HepG2 (cell line): ENCODE data around the gene IPP. TPM values are rescaled to one million over a fixed set of nuclear protein-coding genes. Genes with fewer than 3 reads are reported as not detected.

Source experiments
- ATAC-seq: fragments of 200-7000 bp; cut with Tn5 transposase; 3 replicates; pipeline ENCODE4 v1.9.1; 2020; ENCODE audit warnings: mild to moderate bottlenecking, moderate library complexity
- BruUV-seq: library from RNA; stranded (reverse); fragments of 400-500 nt; replicated peaks from 2 replicates; lab custom pipeline; 2021; lab: Mats Ljungman, UMichigan
- CTCF ChIA-PET: fragments of 300-600 bp; formaldehyde crosslinking; extraction: SDS; loops from one replicate; lab custom pipeline; 2021; ENCODE audit warnings: low total read pairs, inconsistent platforms, low intra/inter-chr PET ratio; lab: Yijun Ruan, JAX
- POLR2A ChIA-PET: fragments of 350-600 bp; sonication (Branson Sonifier 250); formaldehyde crosslinking; loops from one replicate; lab custom pipeline; 2020; ENCODE audit warnings: antibody characterized with exemption, inconsistent platforms; lab: Yijun Ruan, JAX
- DNase-seq: peaks from one replicate; pipeline ENCODE4 v3.0.0-alpha.2; 2015; ENCODE audit warnings: low spot score
- FAIRE-seq: peaks from 3 replicates; lab custom pipeline; 2011; peaks lifted over from hg19 to GRCh38; lab: Jason Lieb, UNC
- H2AFZ ChIP-seq: one replicate; pipeline ENCODE4 v1.6.1; 2011; ENCODE audit warnings: low read length, inconsistent platforms
- H3K27ac ChIP-seq: fragments of 300-600 bp; 3 replicates; pipeline ENCODE4 v1.8.0; 2011; ENCODE audit warnings: mixed run types, mild to moderate bottlenecking, mixed read lengths, low read length, inconsistent platforms; ENCODE audit not compliant: insufficient read depth; ENCODE audit errors: extremely low read length
- H3K27me3 ChIP-seq, 2 experiments: fragments of 200-600 bp in 1 of 2; 2 replicates in 1 of 2; 3 replicates in 1 of 2; pipeline versions ENCODE4 v1.6.0 to v1.8.0; 2011; ENCODE audit warnings: low read length in 2 of 2, mild to moderate bottlenecking in 2 of 2, moderate library complexity in 2 of 2, inconsistent platforms in 1 of 2; ENCODE audit not compliant: insufficient read depth in 2 of 2, control insufficient read depth in 1 of 2
- H3K36me3 ChIP-seq, 2 experiments: fragments of 200-600 bp in 1 of 2; replicated peaks in 1 of 2; 2 replicates in 1 of 2; 3 replicates in 1 of 2; pipeline versions ENCODE4 v1.5.1 to v1.8.0; 2011; ENCODE audit warnings: low read length in 2 of 2, inconsistent platforms in 1 of 2; ENCODE audit not compliant: insufficient read depth in 2 of 2, control insufficient read depth in 1 of 2
- H3K4me1 ChIP-seq: 2 replicates; pipeline ENCODE4 v1.5.1; 2012; ENCODE audit warnings: low read length, inconsistent platforms; ENCODE audit not compliant: insufficient read depth
- H3K4me2 ChIP-seq: 2 replicates; pipeline ENCODE4 v1.6.0; 2011; ENCODE audit warnings: low read depth, low read length, inconsistent platforms
- H3K4me3 ChIP-seq, 3 experiments: fragments of 200-600 bp in 1 of 3; sonication (generic), shearing (Covaris generic) in 1 of 3; replicated peaks in 1 of 3; 2 replicates each; pipeline ENCODE4 v1.5.1; 2011 to 2016; ENCODE audit warnings: low read length in 3 of 3, inconsistent platforms in 2 of 3, low read depth in 2 of 3, mild to moderate bottlenecking in 2 of 3, control low read depth in 1 of 3, mixed read lengths in 1 of 3; ENCODE audit not compliant: insufficient read depth in 1 of 3
- H3K79me2 ChIP-seq: one replicate; pipeline ENCODE4 v1.6.1; 2011; ENCODE audit warnings: low read length, inconsistent platforms; ENCODE audit not compliant: insufficient read depth
- H3K9ac ChIP-seq: 2 replicates; pipeline ENCODE4 v1.6.0; 2011; ENCODE audit warnings: mild to moderate bottlenecking, low read depth, low read length, inconsistent platforms; ENCODE audit not compliant: insufficient read depth
- H3K9me3 ChIP-seq: 2 replicates; pipeline ENCODE4 v1.5.1; 2012; ENCODE audit warnings: mild to moderate bottlenecking, low read length
- H4K20me1 ChIP-seq: 2 replicates; pipeline ENCODE4 v1.6.0; 2011; ENCODE audit warnings: inconsistent platforms, mild to moderate bottlenecking, low read length, moderate library complexity; ENCODE audit not compliant: insufficient read depth
- AHR ChIP-seq: IDR thresholded peaks from 2 replicates; pipeline ENCODE4 v1.6.1; 2018; ENCODE audit warnings: missing genetic modification reagents, missing compliant biosample characterization
- AKAP8 ChIP-seq: sonication (generic); formaldehyde crosslinking; IDR thresholded peaks from 2 replicates; pipeline ENCODE4 v1.5.1; 2020; ENCODE audit warnings: mild to moderate bottlenecking, missing genetic modification reagents
- FLYWCH1 ChIP-seq: sonication (generic); formaldehyde crosslinking; IDR thresholded peaks from 2 replicates; pipeline ENCODE4 v1.8.1; 2023; ENCODE audit warnings: mild to moderate bottlenecking, missing genetic modification reagents
- FOXP1 ChIP-seq, 2 experiments: fragments of 450-650 bp in 1 of 2; IDR thresholded peaks; 2 replicates each; pipeline ENCODE4 v1.6.1; 2017 to 2018; ENCODE audit warnings: antibody characterized with exemption in 1 of 2
- HNRNPUL1 ChIP-seq: fragments of 200-400 bp; formaldehyde crosslinking; IDR thresholded peaks from 2 replicates; pipeline ENCODE4 v1.6.1; 2017; ENCODE audit warnings: low read depth, mild to moderate bottlenecking, low read length, moderate library complexity
- KDM1A ChIP-seq: IDR thresholded peaks from 2 replicates; pipeline ENCODE4 v1.6.1; 2016; ENCODE audit warnings: missing compliant biosample characterization
- KMT2B ChIP-seq: IDR thresholded peaks from 2 replicates; pipeline ENCODE4 v1.6.1; 2016; ENCODE audit warnings: missing genetic modification reagents, missing compliant biosample characterization
- MAFF ChIP-seq: IDR thresholded peaks from 2 replicates; pipeline ENCODE4 v1.6.1; 2011; ENCODE audit warnings: low read depth, low read length, improper control_type of control experiment
- MEIS1 ChIP-seq: sonication (generic); formaldehyde crosslinking; IDR thresholded peaks from 2 replicates; pipeline ENCODE4 v1.9.0; 2021; ENCODE audit warnings: mild to moderate bottlenecking, missing genetic modification reagents, moderate library complexity, borderline replicate concordance
- NFE2L1 ChIP-seq: sonication (generic); formaldehyde crosslinking; IDR thresholded peaks from 2 replicates; pipeline ENCODE4 v1.4.0; 2020; ENCODE audit warnings: missing genetic modification reagents, mild to moderate bottlenecking, borderline replicate concordance
- RFX1 ChIP-seq: fragments of 450-650 bp; IDR thresholded peaks from 2 replicates; pipeline ENCODE4 v1.6.1; 2017
- SIN3A ChIP-seq: IDR thresholded peaks from 2 replicates; pipeline ENCODE4 v1.6.1; 2011; ENCODE audit warnings: low read depth, mild to moderate bottlenecking, control low read depth, low read length, borderline replicate concordance
- YY1 ChIP-seq: IDR thresholded peaks from 2 replicates; pipeline ENCODE4 v1.6.1; 2011; ENCODE audit warnings: low read length, low read depth, moderate library complexity, mild to moderate bottlenecking; ENCODE audit not compliant: insufficient read depth, insufficient replicate concordance
- ZBTB34 ChIP-seq: sonication (generic); formaldehyde crosslinking; IDR thresholded peaks from 2 replicates; pipeline ENCODE4 v1.8.0; 2022; ENCODE audit warnings: mild to moderate bottlenecking, missing genetic modification reagents
- ZMAT5 ChIP-seq: sonication (generic); formaldehyde crosslinking; IDR thresholded peaks from 2 replicates; pipeline ENCODE4 v1.5.0; 2020; ENCODE audit warnings: mild to moderate bottlenecking, low read depth, missing genetic modification reagents, borderline replicate concordance
- ZNF292 ChIP-seq: sonication (generic); formaldehyde crosslinking; IDR thresholded peaks from 2 replicates; pipeline ENCODE4 v1.8.1; 2022; ENCODE audit warnings: mild to moderate bottlenecking, low read depth, missing genetic modification reagents, borderline replicate concordance
- ZNF558 ChIP-seq: sonication (generic); formaldehyde crosslinking; IDR thresholded peaks from 2 replicates; pipeline ENCODE4 v1.9.0; 2022; ENCODE audit warnings: mild to moderate bottlenecking, missing genetic modification reagents, borderline replicate concordance
- ZNF652 ChIP-seq: IDR thresholded peaks from 2 replicates; pipeline ENCODE4 v1.6.1; 2016; ENCODE audit warnings: low read depth, borderline replicate concordance
- ZNF7 ChIP-seq: IDR thresholded peaks from 2 replicates; pipeline ENCODE4 v1.6.1; 2016; ENCODE audit warnings: missing biosample characterization, missing genetic modification reagents
- WGBS: methylation state at CpG from one replicate; pipeline ENCODE4 v1.1.6; 2017; ENCODE audit warnings: low lambda C conversion rate; 5-methylcytosine and 5-hydroxymethylcytosine counted together
- in situ Hi-C: cut with HindIII; loops from 2 replicates; pipeline ENCODE4 v1.10.0; 2017; ENCODE audit warnings: low pct_unique_long_range_greater_than_20kb; ENCODE audit not compliant: extremely low pct_ligation_motif_present
- intact Hi-C: fragments of 100-400 bp; cut with micrococcal nuclease; formaldehyde crosslinking; loops from one replicate; pipeline ENCODE4 v1.10.0; 2022; ENCODE audit not compliant: unreplicated experiment
- polyA plus RNA-seq, 8 experiments: library from polyadenylated mRNA; depleted of rRNA in 3 of 8; stranded (reverse) in 7 of 8; unstranded in 1 of 8; fragments of >200 nt; fragmentation: Illumina TruSeq in 4 of 8; extraction: Trizol in 4 of 8; gene quantifications; 2 replicates each; pipeline versions ENCODE4 v1.2.1 to v1.2.3, GENCODE V29; 2011 to 2016; ENCODE audit warnings: low read depth in 4 of 8, missing spikeins in 1 of 8, mixed read lengths in 1 of 8; ENCODE audit not compliant: insufficient read depth in 1 of 8
- total RNA-seq, 5 experiments: library from RNA; depleted of rRNA; stranded (reverse); fragments of >200 nt; fragmentation: Illumina TruSeq; extraction: Trizol; gene quantifications; 2 replicates each; pipeline ENCODE4 v1.2.3, GENCODE V29; 2016; ENCODE audit warnings: low read depth in 1 of 5
- TF ChIP-seq, protein P1 (sequence below), 2 experiments: sonication (generic) in 1 of 2; formaldehyde crosslinking in 1 of 2; IDR thresholded peaks; 2 replicates each; pipeline versions ENCODE4 v1.4.0 to v1.6.1; 2018 to 2020; ENCODE audit warnings: missing genetic modification reagents in 2 of 2, borderline replicate concordance in 1 of 2, low read depth in 1 of 2, mild to moderate bottlenecking in 1 of 2, missing biosample characterization in 1 of 2

IPP gene
- total and polyA plus RNA-seq, 2 of the 13 experiments (the other 11 are each of a cell fraction or from before 2014, with no cell fraction given) = 3.0 to 9.7 TPM

DNA sequence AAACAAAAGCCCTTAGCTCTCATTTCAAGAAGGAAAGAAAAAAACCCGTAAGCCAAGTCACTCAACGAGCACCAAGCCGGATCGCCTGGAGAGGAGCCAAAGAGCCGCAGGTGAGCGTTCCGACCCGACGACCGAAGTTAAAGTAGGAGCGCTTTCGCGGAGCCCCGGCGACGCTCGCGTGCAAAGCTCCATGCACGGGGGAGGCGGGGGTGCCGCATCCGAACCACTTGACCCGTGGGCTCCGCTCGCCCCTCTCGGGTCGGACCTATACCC, 64.5 kb downstream of the IPP start (continued):
- TF ChIP-seq ZNF558 (CRISPR knock-in tag) = no peak
- TF ChIP-seq AHR (CRISPR knock-in tag) = peak; percentile 69; the same call in 1 of the 2 replicates
- no peak for TF ChIP-seq KMT2B (CRISPR knock-in tag)
- TF ChIP-seq MEIS1 (CRISPR knock-in tag) = no peak
- TF ChIP-seq AKAP8 (CRISPR knock-in tag) = no peak
- TF ChIP-seq, all 625 proteins: peak for 19

- FAIRE-seq (no peak), ATAC-seq (no peak), DNase-seq (no peak)
- Histone ChIP-seq H3K4me1 (peaks cover 59% of the 10 kb centered on the region), H3K27ac (peak overlapping the region; percentile 99), H3K9ac (peak overlapping the region; percentile 100), H2AFZ (no peak overlapping the region), H3K9me3 (no peaks in the 10 kb centered on the region), H3K36me3 (peaks cover 0 to 2% of the 10 kb centered on the region in 2 experiments; a peak in 1 of 5 replicates), H3K4me3 (peak overlapping the region; percentile 70 to 98 (median 93)), H4K20me1 (peaks cover 44% of the 10 kb centered on the region), H3K79me2 (peaks cover 83% of the 10 kb centered on the region), H3K4me2 (peak overlapping the region; percentile 68), H3K27me3 (peaks cover 0 to 5% of the 10 kb centered on the region in 2 experiments; a peak in 2 of 5 replicates)
- intact Hi-C loops = loop anchor here (1.0 to 5.0 kb wide), 6 partner anchors 27 to 493 kb away; partner anchors contain the start of genes IPP and MAST2
- in situ Hi-C loops = loop anchor here (5.0 kb wide), 1 partner anchor 117 kb away; the partner anchor contains the start of gene MAST2
- WGBS = 2% methylated on average over 13 of the region's 13 CpGs
- ChIA-PET POLR2A (interaction anchor here (0.7 to 2.7 kb wide), 17 partner anchors 9 to 382 kb away, joined by 3 to 29 read pairs (median 5); partner anchors contain the start of genes IPP, NASP and PRDX1), CTCF (no interaction called here)
- TSS peak; percentile 46 for BruUV-seq
- TF ChIP-seq YY1 (peak; percentile 57), HNRNPUL1 (no peak), FOXP1 (IDR thresholded peaks at IDR 0.05) (no peak), FOXP1 (CRISPR knock-in tag; IDR thresholded peaks at IDR 0.05) (0 out of 2 replicates have a peak, but pooled peaks have one; percentile 1), SIN3A (peak; percentile 67; the same call in 1 of the 2 replicates), MAFF (0 out of 2 replicates have a peak, but pooled peaks have one; percentile 6), ZNF292 (CRISPR knock-in tag) (no peak), KDM1A (CRISPR knock-in tag) (no peak), ZMAT5 (CRISPR knock-in tag) (no peak), NFE2L1 (CRISPR knock-in tag) (no peak), ZNF652 (CRISPR knock-in tag) (peak; percentile 88), RFX1 (no peak), ZBTB34 (CRISPR knock-in tag) (no peak), FLYWCH1 (no peak), ZNF7 (CRISPR knock-in tag) (peak; percentile 93)
- TF ChIP-seq, protein P1, sequence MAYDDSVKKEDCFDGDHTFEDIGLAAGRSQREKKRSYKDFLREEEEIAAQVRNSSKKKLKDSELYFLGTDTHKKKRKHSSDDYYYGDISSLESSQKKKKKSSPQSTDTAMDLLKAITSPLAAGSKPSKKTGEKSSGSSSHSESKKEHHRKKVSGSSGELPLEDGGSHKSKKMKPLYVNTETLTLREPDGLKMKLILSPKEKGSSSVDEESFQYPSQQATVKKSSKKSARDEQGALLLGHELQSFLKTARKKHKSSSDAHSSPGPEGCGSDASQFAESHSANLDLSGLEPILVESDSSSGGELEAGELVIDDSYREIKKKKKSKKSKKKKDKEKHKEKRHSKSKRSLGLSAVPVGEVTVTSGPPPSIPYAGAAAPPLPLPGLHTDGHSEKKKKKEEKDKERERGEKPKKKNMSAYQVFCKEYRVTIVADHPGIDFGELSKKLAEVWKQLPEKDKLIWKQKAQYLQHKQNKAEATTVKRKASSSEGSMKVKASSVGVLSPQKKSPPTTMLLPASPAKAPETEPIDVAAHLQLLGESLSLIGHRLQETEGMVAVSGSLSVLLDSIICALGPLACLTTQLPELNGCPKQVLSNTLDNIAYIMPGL (CRISPR knock-in tag; IDR thresholded peaks at IDR 0.05; ENCODE audit: borderline replicate concordance in 1 of 2, low read depth in 1 of 2) = 0 out of 4 replicates have a peak, but pooled peaks of 1 of the 2 experiments have one; percentile 2
Measured at GRCh38 chr1:45685308-45686014, 65.0 kb downstream of the IPP start.
